ENCODE measurements around the gene RBBP8. TPM values are rescaled to one million over a fixed set of nuclear protein-coding genes. Genes with fewer than 3 reads are reported as not detected.
"Not testable (repeated sequence)": the region's sequence is repeated elsewhere in the genome, so short reads cannot be mapped to it uniquely, and the experiment has no call there.

The RBBP8 gene
- total and polyA plus RNA-seq, 12 donors: 4.0 to 13.5 (median 7.4) TPM

GRCh38 chr18:22946846-22947245, 13.7 kb downstream of the RBBP8 start:
- H3K27me3 ChIP-seq: no peaks in the 10 kb centered on the region
- no peak for TF ChIP-seq CTCF (IDR thresholded peaks at IDR 0.05)
- no peak overlapping the region for H3K4me3 ChIP-seq
- no peaks in the 10 kb centered on the region for H3K9me3 ChIP-seq
- no peak for DNase-seq
- no peaks in the 10 kb centered on the region for H3K4me1 ChIP-seq
- H3K27ac ChIP-seq: no peak overlapping the region
- H3K36me3 ChIP-seq: peaks cover 0 to 48% (median 0%) of the 10 kb centered on the region in 9 donors
- intact Hi-C loops (cut with DNase I): no loop called here
- WGBS, 2 donors: 44 to 70% methylated on average over 2 of the region's 2 CpGs
- ATAC-seq: no peak

DNA sequence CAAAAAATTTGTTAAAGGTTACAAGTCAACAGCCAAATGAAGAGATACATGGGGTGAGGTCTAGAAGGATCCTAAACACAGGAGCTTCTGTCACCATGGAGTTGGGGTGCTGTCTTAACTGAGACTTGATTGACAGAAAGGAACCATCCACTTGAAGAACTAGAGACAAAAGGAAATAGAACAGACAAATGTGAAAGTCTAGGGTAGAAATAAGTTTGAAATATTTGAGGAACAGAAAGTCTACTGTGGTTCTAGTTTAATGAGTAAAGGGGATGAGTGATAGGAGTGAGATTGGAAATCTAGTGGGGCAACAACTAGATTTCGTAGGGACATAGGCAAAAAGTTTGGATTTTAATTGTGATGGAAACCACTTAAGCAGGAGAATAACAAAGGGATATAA, 18.7 kb downstream of the RBBP8 start:
- H3K27ac ChIP-seq: no peak overlapping the region
- no peaks in the 10 kb centered on the region for H3K27me3 ChIP-seq
- 94 to 95% methylated on average over 1 of the region's 1 CpG for WGBS, 2 donors
- ATAC-seq: no peak
- no peak for DNase-seq
- no peak overlapping the region for H3K4me3 ChIP-seq
- TF ChIP-seq CTCF (IDR thresholded peaks at IDR 0.05): no peak
- intact Hi-C loops (cut with DNase I): no loop called here
- peaks cover 0 to 64% (median 0%) of the 10 kb centered on the region in 9 donors for H3K36me3 ChIP-seq
- no peaks in the 10 kb centered on the region for H3K4me1 ChIP-seq
- H3K9me3 ChIP-seq: no peaks in the 10 kb centered on the region

DNA sequence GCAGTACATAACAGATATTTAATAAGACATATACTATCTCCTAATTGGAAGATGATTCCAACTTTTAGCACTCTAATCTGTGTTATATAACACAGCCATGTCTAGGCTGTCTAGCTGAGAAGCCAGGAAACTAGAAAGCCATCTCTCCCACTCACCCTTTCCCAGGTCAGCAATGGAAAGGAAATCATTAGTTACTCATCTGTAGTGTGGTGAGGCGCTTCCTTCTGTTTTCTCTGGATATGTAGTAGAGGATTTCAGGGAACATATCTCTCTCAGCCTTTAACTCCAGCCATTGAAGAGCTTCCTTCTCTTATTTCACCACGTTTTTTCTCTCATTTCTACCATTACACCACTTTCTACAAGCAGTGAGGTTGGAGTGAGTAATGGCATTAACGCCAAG, 19.4 kb downstream of the RBBP8 start:
- Histone ChIP-seq H3K4me3 (no peak overlapping the region), H3K9me3 (no peaks in the 10 kb centered on the region), H3K4me1 (no peaks in the 10 kb centered on the region), H3K27me3 (no peaks in the 10 kb centered on the region), H3K36me3 (peaks cover 0 to 64% (median 0%) of the 10 kb centered on the region in 9 donors), H3K27ac (no peak overlapping the region)
- intact Hi-C loops (cut with DNase I): no loop called here
- ATAC-seq (no peak), DNase-seq (no peak)
- TF ChIP-seq CTCF (IDR thresholded peaks at IDR 0.05): no peak
- WGBS, 2 donors: 92 to 95% methylated on average over 3 of the region's 3 CpGs

DNA sequence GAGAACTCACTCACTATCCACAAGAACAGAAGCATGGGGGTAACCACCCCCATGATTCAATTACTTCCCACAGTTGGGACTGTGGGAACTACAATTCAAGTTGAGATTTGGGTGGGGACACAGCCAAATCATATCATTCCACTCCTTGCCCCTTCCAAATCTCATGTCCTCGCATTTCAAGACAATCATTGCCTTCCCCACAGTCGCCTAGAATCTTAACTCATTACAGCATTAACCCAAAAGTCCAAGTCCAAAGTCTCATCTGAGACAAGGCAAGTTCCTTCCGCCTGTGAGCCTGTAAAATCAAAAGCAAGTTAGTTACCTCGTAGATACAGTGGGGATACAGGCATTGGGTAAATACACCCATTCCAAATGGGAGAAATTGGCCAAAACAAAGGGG, 20.9 kb downstream of the RBBP8 start:
- ATAC-seq; intact Hi-C loops (cut with DNase I); H3K4me3 ChIP-seq; H3K4me1 ChIP-seq; H3K27ac ChIP-seq; DNase-seq; H3K9me3 ChIP-seq; H3K27me3 ChIP-seq: not testable (repeated sequence)
- 97 to 99% methylated on average over 4 of the region's 4 CpGs for WGBS, 2 donors
- peaks cover 0 to 71% (median 0%) of the 10 kb centered on the region in 9 donors for H3K36me3 ChIP-seq

GRCh38 chr18:22956226-22956625, 23.1 kb downstream of the RBBP8 start:
- Histone ChIP-seq H3K27me3 (no peaks in the 10 kb centered on the region), H3K9me3 (no peaks in the 10 kb centered on the region), H3K4me3 (no peak overlapping the region), H3K27ac (no peak overlapping the region), H3K4me1 (no peaks in the 10 kb centered on the region), H3K36me3 (peaks cover 0 to 49% (median 0%) of the 10 kb centered on the region in 9 donors)
- DNase-seq: no peak
- no peak for ATAC-seq
- intact Hi-C loops (cut with DNase I): no loop called here
- 94 to 97% methylated on average over 3 of the region's 3 CpGs for WGBS, 2 donors
- TF ChIP-seq CTCF (IDR thresholded peaks at IDR 0.05): no peak

Data from heart right ventricle (tissue), 16 donors.